Colonic mucosa (tissue), 4 donors: ENCODE measurements around the gene FGFR3. TPM values are rescaled to one million over a fixed set of nuclear protein-coding genes. Genes with fewer than 3 reads are reported as not detected.

ENCODE experiments used
- DNase-seq: peaks from one replicate; pipeline ENCODE4 v3.0.0-alpha.2; 2020
- H3K27ac ChIP-seq: fragments of 200-600 bp; one replicate; pipeline ENCODE4 v1.8.0; 2021
- H3K27me3 ChIP-seq: fragments of 200-600 bp; one replicate; pipeline ENCODE4 v1.8.0; 2021
- H3K36me3 ChIP-seq: fragments of 200-600 bp; one replicate; pipeline ENCODE4 v1.8.0; 2021
- H3K4me1 ChIP-seq: fragments of 200-600 bp; one replicate; pipeline ENCODE4 v1.8.0; 2021; ENCODE audit warnings: mild to moderate bottlenecking
- H3K4me3 ChIP-seq: fragments of 200-600 bp; one replicate; pipeline ENCODE4 v1.8.0; 2021
- H3K9ac ChIP-seq, 2 donors: one replicate each; pipeline ENCODE4 v1.7.0; 2013; ENCODE audit warnings: control low read depth in 2 of 2, low read depth in 2 of 2, low read length in 2 of 2
- H3K9me3 ChIP-seq: fragments of 200-600 bp; one replicate; pipeline ENCODE4 v1.8.0; 2021
- intact Hi-C: fragments of 100-400 bp; cut with DNase I; formaldehyde crosslinking; loops from one replicate; pipeline ENCODE4 v1.14.1; 2022
- total RNA-seq, 2 donors: library from RNA; stranded (reverse); fragmentation: NEBNext Ultra II Directional in 1 of 2; extraction: Animal tissue kit (Norgen Biotek cat#: 25700) in 1 of 2; gene quantifications; one replicate each; pipeline ENCODE4 v1.2.1, GENCODE V29; 2021
- TF ChIP-seq, protein P1 (sequence below): fragments of 200-600 bp; IDR thresholded peaks from one replicate; pipeline ENCODE4 v1.8.0; 2022; ENCODE audit warnings: antibody characterized with exemption, mild to moderate bottlenecking
- donor health status: healthy.
- donor health status: DM: no; HTN: no; CAD: no.
- donor health status: DM: no; HTN: no; CAD: no.

Gene FGFR3
- total RNA-seq, 2 donors from 2014 or later, result 32.3 to 52.9 TPM

DNA sequence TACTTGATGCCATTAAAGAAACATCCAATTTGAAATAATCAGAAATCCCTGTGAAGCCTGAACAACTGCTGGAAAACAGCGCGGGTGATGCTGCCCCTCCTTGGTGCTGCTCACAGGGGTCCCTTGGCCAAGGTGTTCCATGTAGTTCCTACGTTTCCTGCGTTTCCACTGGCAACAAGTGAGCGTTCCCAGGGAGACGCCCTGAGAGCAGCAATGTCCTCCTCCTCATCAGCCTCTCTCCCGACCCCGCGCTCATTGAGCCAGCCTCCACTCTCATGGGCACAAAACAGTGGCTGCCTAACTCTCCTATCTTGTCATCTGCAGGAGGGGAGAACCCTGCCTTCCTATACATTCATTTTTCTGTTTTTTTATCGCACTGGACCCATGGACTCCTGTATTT, 44.0 kb downstream of the FGFR3 start:
- peaks cover 7% of the 10 kb centered on the region for H3K36me3 ChIP-seq

DNA sequence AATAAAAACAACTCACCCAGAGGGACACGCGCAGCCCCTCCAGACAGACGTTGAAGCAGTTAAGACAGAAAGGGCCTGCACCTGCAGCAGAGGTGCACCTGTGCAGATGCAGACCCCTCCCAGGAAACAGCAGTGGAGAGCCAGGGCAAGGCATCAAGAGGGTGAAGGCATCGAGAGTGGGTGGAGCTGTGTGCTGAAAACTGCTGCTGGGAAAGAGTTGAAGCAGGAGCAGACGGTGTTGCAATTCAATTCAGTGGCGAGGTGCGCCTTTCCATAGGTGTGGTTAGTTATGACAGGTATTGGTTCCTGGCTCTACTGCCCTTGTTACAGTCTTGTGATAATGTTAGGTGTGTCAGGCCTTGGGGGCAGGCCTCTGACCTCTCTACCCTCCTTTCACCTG, 46.2 kb downstream of the FGFR3 start:
- Histone ChIP-seq H3K27ac (peak overlapping the region; percentile 60), H3K4me1 (no peaks in the 10 kb centered on the region), H3K4me3 (no peak overlapping the region), H3K27me3 (no peaks in the 10 kb centered on the region), H3K36me3 (peaks cover 7% of the 10 kb centered on the region), H3K9me3 (no peaks in the 10 kb centered on the region), H3K9ac (peak overlapping the region in 1 of 2 donors; percentile 44)
- TF ChIP-seq, protein P1, sequence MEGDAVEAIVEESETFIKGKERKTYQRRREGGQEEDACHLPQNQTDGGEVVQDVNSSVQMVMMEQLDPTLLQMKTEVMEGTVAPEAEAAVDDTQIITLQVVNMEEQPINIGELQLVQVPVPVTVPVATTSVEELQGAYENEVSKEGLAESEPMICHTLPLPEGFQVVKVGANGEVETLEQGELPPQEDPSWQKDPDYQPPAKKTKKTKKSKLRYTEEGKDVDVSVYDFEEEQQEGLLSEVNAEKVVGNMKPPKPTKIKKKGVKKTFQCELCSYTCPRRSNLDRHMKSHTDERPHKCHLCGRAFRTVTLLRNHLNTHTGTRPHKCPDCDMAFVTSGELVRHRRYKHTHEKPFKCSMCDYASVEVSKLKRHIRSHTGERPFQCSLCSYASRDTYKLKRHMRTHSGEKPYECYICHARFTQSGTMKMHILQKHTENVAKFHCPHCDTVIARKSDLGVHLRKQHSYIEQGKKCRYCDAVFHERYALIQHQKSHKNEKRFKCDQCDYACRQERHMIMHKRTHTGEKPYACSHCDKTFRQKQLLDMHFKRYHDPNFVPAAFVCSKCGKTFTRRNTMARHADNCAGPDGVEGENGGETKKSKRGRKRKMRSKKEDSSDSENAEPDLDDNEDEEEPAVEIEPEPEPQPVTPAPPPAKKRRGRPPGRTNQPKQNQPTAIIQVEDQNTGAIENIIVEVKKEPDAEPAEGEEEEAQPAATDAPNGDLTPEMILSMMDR, result no peak
- intact Hi-C loops, result loop anchor here (10.0 kb wide), 1 partner anchor 356 kb away; no protein-coding TSS in a partner anchor
- peak; percentile 65 for DNase-seq

More for the DNA sequence above, 44.0 kb downstream of the FGFR3 start:
- Histone ChIP-seq H3K4me3 (no peak overlapping the region), H3K27me3 (no peaks in the 10 kb centered on the region), H3K9me3 (no peaks in the 10 kb centered on the region), H3K9ac (no peak overlapping the region), H3K4me1 (no peaks in the 10 kb centered on the region), H3K27ac (no peak overlapping the region)
- intact Hi-C loops, result loop anchor here (10.0 kb wide), 1 partner anchor 358 kb away; no protein-coding TSS in a partner anchor
- TF ChIP-seq, protein P1, result no peak
- no peak for DNase-seq

DNA sequence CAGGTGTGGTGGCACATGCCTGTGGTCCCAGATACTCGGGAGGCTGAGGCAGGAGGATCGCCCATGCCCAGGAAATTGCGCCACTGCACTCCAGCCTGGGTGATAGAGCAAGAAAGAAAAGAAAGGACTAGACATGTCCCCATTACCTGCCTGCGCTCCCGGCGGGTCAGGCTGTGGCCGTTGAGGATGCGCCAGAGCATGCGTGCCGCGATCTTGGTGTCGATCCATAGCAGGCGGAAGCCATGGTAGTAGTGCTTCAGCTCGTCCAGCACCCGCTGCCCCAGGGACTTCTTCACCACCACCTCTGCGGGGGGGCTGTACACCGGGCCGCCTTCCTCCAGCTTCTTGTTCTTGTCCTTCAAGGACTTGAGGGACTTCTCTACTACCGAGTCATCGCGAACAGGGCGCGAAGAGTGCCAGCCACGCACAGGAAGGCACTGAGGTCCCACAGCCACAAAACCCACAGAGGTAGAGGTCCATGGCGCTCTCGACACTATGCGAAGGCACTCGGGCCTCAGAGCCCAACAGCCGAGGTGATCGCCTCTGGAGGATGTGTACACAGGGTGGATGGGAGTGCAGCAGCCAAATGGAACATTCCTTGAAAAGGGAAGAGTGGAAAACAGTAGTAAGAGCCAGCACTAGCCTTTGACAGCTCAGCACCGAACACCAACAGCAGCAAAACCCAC, 48.3 kb downstream of the FGFR3 start:
- TF ChIP-seq, protein P1, result no peak
- Histone ChIP-seq H3K27me3 (no peaks in the 10 kb centered on the region), H3K36me3 (no peaks in the 10 kb centered on the region), H3K4me1 (no peaks in the 10 kb centered on the region), H3K4me3 (no peak overlapping the region), H3K9ac (no peak overlapping the region), H3K9me3 (no peaks in the 10 kb centered on the region), H3K27ac (no peak overlapping the region)
- no peak for DNase-seq
- intact Hi-C loops, result loop anchor here (10.0 kb wide), 1 partner anchor 163 kb away; the partner anchor contains the start of gene NELFA

DNA sequence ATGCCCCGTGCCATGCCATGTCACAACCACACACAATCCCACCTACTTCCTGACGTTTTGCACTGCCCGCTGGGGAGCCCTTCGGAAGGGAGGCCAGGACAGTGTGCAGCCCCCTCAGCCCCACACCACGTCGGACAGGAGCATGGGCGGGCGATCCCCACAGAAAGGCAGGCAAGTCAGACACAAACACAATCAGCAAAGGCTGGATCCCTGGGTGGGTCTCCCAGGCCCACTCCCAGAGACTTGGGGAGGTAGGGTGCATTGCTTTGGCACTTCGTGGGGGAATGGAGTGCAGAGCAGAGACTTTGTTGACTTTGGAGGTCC, 48.8 kb downstream of the FGFR3 start:
- no peaks in the 10 kb centered on the region for H3K36me3 ChIP-seq
- intact Hi-C loops, result loop anchor here (10.0 kb wide), 1 partner anchor 163 kb away; the partner anchor contains the start of gene NELFA

DNA sequence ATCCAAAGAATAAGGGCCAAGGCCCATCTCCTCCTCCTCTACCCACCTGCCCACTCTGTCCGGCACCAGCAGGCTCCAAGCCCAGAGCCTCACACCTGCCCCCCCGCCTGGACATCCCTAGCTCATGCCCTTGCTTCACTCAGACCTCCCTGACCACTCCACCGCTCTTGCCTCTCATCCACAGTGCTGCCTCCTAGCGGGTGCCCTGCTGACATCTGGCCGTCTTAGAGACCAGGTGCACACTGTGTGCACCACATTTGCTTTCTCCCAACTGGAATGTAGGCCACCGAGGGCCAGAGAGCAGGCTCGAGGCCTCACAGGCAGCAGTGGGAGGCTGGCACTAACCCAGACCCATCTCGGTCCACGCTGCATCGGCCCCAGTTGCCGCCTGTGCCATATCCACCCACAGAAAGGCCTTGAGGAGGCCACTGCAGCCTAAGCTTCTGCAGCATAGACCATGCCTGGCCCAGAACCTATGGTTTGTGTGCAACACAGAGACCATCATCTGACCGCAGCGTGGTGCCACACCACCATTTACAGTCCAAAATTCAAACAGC, 49.3 kb downstream of the FGFR3 start:
- Histone ChIP-seq H3K9ac (no peak overlapping the region), H3K27ac (no peak overlapping the region), H3K36me3 (no peaks in the 10 kb centered on the region), H3K4me3 (no peak overlapping the region), H3K9me3 (no peaks in the 10 kb centered on the region), H3K27me3 (no peaks in the 10 kb centered on the region), H3K4me1 (no peaks in the 10 kb centered on the region)
- no peak for DNase-seq
- TF ChIP-seq, protein P1, result no peak
- intact Hi-C loops, result loop anchor here (10.0 kb wide), 1 partner anchor 162 kb away; the partner anchor contains the start of gene NELFA

More for the DNA sequence above, 48.8 kb downstream of the FGFR3 start:
- no peak overlapping the region for H3K4me3 ChIP-seq
- H3K9me3 ChIP-seq, result no peaks in the 10 kb centered on the region
- no peak overlapping the region for H3K27ac ChIP-seq
- no peaks in the 10 kb centered on the region for H3K4me1 ChIP-seq
- no peaks in the 10 kb centered on the region for H3K27me3 ChIP-seq
- DNase-seq, result no peak
- no peak overlapping the region for H3K9ac ChIP-seq
- TF ChIP-seq, protein P1, result no peak
